ENCODE data around the gene AQP2.

Gene AQP2

GRCh38 chr12:49950273-49951251, at the start of gene AQP2:
AQP2 (plus strand) TSS chr12:49950737; CDS start chr12:49950831, 94 bp downstream.
- no peak for DNase-seq (ENCODE audit: low read depth in 2 of 2)

- DNase-seq (ENCODE audit: low read depth in 2 of 2): no peak
Measured at GRCh38 chr12:49901026-49901425, 49.5 kb upstream of the AQP2 start.

GRCh38 chr12:49901986-49902385, 48.6 kb upstream of the AQP2 start:
- no peak for DNase-seq (ENCODE audit: low read depth in 2 of 2)

GRCh38 chr12:49902399-49903350, 47.9 kb upstream of the AQP2 start:
- DNase-seq (ENCODE audit: low read depth in 2 of 2): no peak

GRCh38 chr12:49903351-49903699, 47.2 kb upstream of the AQP2 start:
- DNase-seq (ENCODE audit: low read depth in 2 of 2): no peak

- peak; percentile 72 to 77 for DNase-seq (ENCODE audit: low read depth in 2 of 2)
Measured at GRCh38 chr12:49903700-49904423, 46.7 kb upstream of the AQP2 start, which contains the start of gene FAIM2. FAIM2 (minus strand) TSS chr12:49903900; CDS start chr12:49903792, 108 bp downstream.

GRCh38 chr12:49904601-49905000, 45.9 kb upstream of the AQP2 start:
- DNase-seq (ENCODE audit: low read depth in 2 of 2): no peak

GRCh38 chr12:49905718-49906314, 44.7 kb upstream of the AQP2 start:
- DNase-seq (ENCODE audit: low read depth in 2 of 2): no peak

GRCh38 chr12:49907352-49907751, 43.2 kb upstream of the AQP2 start:
- no peak for DNase-seq (ENCODE audit: low read depth in 2 of 2)

- no peak for DNase-seq (ENCODE audit: low read depth in 2 of 2)
Measured at GRCh38 chr12:49909356-49909755, 41.2 kb upstream of the AQP2 start.

- DNase-seq (ENCODE audit: low read depth in 2 of 2): no peak
Measured at GRCh38 chr12:49909826-49910225, 40.7 kb upstream of the AQP2 start.

GRCh38 chr12:49910331-49911212, 40.0 kb upstream of the AQP2 start:
- DNase-seq (ENCODE audit: low read depth in 2 of 2): no peak

- DNase-seq (ENCODE audit: low read depth in 2 of 2): no peak
Measured at GRCh38 chr12:49911213-49911605, 39.3 kb upstream of the AQP2 start.

GRCh38 chr12:49912345-49913255, 37.9 kb upstream of the AQP2 start:
- no peak for DNase-seq (ENCODE audit: low read depth in 2 of 2)

- DNase-seq (ENCODE audit: low read depth in 2 of 2): no peak
Measured at GRCh38 chr12:49916129-49916919, 34.2 kb upstream of the AQP2 start.

- no peak for DNase-seq (ENCODE audit: low read depth in 2 of 2)
Measured at GRCh38 chr12:49917166-49917787, 33.3 kb upstream of the AQP2 start.

GRCh38 chr12:49917788-49918173, 32.8 kb upstream of the AQP2 start:
- no peak for DNase-seq (ENCODE audit: low read depth in 2 of 2)
